ENCODE measurements around the gene CAPN1.

DNA sequence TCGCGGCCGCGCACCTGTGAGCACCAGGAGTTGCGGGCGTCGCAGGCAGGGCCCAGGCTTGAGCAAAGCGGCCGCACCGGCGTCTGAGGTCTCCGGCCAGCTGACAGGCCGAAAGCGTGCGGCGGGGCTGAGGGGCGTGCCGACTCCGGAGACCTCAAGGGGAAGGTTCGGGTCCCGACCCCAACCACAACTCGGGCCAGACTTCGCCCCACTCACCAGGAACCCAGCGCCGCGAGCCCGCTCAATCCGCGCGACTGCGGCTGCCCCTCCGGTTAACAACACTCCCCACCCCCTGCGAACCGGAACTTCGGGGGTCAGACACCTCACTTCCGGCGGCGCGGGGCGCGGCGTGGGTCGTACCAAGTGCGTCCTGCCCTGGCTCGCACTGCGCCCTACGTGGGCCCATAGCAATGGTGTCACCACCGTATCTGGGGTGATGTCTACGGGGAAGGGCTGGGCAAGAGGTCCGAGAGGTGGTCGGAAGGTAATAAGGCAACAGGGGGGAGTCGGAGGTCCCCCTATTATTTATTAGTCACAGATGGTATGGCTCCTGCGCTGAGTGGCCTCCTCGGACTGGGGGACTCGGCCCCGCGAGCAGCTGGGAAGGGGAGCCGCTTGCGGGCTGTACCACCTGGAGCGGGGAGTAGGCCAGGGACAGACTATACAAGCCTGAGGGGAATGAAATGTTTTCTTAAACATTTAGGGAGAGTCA is 47.3 kb upstream of the CAPN1 start, which contains the start of gene SYVN1:
- TF ChIP-seq POLR2A (IDR thresholded peaks at IDR 0.05) (peak; percentile 85 to 94), CTCF (IDR thresholded peaks at IDR 0.05) (no peak), POLR2AphosphoS5 (IDR thresholded peaks at IDR 0.05) (peak; percentile 75 to 99 (median 95))

All from suprapubic skin (tissue), 4 donors.